ENCODE data around the gene ZMYND15. TPM values are rescaled to one million over a fixed set of nuclear protein-coding genes. Genes with fewer than 3 reads are reported as not detected.

The ZMYND15 gene, protein sequence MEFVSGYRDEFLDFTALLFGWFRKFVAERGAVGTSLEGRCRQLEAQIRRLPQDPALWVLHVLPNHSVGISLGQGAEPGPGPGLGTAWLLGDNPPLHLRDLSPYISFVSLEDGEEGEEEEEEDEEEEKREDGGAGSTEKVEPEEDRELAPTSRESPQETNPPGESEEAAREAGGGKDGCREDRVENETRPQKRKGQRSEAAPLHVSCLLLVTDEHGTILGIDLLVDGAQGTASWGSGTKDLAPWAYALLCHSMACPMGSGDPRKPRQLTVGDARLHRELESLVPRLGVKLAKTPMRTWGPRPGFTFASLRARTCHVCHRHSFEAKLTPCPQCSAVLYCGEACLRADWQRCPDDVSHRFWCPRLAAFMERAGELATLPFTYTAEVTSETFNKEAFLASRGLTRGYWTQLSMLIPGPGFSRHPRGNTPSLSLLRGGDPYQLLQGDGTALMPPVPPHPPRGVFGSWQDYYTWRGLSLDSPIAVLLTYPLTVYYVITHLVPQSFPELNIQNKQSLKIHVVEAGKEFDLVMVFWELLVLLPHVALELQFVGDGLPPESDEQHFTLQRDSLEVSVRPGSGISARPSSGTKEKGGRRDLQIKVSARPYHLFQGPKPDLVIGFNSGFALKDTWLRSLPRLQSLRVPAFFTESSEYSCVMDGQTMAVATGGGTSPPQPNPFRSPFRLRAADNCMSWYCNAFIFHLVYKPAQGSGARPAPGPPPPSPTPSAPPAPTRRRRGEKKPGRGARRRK
- total RNA-seq = not detected in 2 replicates

DNA sequence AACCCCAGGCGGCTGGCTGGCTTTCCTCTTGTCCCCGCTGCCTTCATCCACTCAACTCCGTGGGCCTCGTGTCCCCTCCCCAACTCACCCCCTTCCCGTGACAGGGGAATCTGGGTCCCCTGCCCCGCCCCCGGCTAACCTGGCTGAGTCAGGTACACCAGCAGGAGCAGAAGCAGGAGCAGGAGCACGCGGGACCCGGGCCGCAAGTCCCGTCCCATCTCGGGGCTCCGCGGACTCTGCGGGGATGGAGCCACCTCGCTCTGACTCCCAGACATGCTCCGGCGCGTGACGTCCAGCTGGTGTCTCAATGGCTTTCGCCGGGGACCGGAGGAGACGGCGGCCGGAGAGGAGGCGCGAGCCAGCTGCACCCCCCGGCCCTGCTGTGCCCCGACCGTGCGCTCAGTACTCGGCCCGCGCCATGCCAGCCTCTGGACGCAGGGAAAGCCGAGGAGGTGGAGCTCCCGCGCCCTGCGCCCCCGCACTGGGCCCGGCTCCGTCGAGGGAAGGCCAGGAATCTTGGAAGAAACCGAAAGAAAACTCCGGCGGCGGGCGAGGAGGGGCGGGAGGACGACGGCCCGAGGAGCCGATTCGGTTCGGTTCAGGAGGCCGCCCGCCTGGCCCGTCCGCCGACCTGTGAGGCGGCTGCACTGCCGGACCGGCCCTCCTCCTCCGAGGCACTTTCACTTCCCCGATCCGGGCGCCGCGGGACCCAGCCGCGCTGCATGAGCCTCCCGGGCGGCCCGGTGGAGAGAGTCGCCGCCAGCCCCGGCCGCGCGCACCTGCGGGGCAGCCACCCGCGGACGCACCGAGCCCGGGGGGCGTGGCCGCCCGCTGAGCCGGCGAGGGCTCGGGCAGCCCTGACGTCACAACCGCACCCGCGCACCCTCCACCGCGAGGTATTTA, at the start of gene ZMYND15, which contains the start of gene CXCL16:
TSS of gene ZMYND15 (plus strand) at position 712 of the 903 bp plus-strand sequence. CDS start 716 bp downstream, outside the sequence.
TSS of gene CXCL16 (minus strand) at position 807 of the 903 bp plus-strand sequence. CDS start at position 218, 589 bp downstream.

DNA sequence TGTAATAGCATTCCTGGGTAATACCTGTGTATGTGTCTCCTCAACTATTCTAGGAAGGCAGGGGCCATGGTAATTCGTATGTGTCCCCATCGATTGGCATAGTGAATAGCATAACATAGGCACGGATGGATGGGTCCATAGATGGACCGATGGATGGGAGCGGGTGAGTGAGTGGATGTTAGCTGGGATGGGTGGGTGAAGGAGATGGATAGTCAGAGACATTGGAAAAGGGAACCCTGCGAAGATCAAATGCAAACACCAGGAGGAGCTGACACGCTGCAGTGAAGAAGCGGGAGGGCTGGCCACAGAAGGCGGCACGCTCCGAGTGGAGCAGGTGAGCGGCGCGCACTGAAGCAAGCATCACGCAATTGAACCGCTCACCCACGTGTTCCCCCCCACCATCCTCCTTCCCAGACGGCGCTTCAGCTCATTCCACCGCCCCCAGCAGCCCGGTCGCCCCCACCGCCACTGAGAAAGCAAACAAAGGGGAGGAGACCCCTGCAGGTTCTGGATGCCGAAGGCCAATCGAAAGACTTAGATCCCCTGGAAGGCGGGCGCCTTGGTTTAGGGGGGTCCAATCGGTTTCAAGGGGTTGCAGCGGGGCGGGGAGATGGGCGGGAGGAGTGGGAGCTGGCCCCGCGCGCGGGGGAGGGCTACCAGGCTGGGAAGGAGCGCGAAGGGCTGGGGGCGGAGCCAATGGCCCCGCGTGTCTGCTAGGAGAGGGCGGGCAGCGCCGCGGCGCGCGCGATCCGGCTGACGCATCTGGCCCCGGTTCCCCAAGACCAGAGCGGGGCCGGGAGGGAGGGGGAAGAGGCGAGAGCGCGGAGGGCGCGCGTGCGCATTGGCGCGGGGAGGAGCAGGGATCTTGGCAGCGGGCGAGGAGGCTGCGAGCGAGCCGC, 29.6 kb upstream of the ZMYND15 start, which contains the start of gene ARRB2:
TSS of gene ARRB2 (plus strand) at position 839 of the 899 bp plus-strand sequence. CDS start 90 bp downstream, outside the sequence.

DNA sequence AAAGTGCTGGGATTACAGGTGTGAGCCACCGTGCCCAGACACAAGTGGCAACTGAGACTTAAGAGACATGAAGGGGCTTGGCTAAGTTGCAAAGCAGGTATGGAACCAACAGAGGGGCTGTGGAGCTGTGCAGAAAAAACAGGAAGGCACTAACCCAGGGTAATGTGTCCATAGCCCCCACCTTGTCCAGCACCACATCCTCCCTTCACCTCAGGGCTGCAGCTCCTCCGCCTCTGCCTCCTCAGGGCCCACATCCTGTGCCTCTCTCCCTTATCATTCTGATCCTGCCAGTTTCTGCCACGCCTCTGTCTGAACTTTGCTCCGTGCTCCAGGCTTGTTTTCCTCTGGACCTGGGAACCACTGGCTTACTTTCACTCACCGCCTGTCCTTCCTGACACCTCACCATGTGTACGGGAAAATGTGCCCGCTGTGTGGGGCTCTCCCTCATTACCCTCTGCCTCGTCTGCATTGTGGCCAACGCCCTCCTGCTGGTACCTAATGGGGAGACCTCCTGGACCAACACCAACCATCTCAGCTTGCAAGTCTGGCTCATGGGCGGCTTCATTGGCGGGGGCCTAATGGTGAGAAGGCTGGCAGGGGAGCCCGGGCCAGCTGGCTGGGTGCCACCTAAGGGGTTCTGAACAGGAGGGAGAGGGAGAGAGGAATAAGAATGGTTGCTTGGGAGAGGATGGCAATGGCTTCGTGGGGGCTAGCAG, 32.0 kb downstream of the ZMYND15 start, which contains the start of gene TM4SF5:
TSS of gene TM4SF5 (plus strand) at position 368 of the 716 bp plus-strand sequence. CDS start at position 405, 37 bp downstream.

DNA sequence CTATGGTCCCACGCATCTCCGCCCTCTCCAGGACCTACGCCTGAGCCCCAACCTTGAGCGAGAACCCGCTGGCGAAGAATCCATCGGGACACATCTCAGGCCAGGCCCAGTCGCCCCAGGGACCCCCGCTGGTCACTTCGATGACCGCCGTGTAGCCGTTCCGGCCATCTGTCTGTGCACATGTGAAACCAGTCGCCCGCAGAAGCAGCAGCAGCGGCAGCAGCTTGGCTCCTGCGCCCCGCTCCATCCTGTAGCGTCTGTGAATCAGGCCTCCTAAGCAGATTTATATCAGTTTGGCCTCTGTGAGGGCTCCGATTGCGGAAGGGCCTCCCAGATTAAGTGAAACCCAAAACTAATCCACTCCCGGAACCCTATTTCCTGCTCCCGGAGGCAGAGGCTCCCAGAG, 46.5 kb downstream of the ZMYND15 start, which contains the start of gene VMO1:
TSS of gene VMO1 (minus strand) at position 259 of the 406 bp plus-strand sequence. CDS start at position 247, 12 bp downstream.

DNA sequence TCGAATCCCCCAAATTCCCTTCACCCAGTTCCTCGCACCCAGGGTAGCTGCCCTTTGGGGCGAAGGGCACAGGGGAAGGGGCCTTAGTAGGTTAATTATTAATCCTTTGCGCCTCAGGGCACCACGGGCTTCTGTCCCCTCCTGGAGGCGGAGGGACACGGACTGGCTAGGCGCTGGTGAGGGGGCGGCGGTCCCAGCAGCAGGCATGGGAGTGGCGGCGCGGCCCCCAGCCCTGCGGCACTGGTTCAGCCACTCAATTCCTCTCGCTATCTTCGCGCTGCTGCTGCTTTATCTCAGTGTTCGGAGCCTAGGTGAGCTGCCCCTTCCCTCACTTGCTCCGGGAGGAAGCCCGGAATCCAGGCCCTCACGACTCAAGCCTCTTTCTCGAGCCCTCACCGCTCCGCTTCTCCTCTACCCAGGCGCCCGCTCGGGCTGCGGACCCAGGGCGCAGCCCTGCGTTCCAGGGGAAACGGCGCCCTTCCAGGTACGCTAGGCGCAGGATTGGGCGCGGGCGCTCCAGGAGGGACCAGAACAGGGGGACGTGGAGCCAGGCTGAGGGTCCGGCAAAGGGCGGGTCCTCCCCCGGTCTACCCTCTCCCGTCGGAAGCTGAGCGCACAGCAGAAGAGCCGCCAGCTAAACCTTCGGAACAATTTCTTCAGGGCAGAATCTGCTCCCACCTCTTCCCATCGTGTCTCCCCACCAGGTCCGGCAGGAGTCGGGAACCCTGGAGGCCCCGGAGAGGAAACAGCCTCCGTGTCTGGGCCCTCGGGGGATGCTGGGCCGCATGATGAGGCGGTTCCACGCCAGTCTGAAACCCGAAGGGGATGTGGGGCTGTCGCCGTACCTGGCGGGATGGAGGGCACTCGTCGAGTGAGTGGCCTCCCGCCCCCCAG, 49.4 kb downstream of the ZMYND15 start, which contains the start of gene GLTPD2:
TSS of gene GLTPD2 (plus strand) at position 158 of the 894 bp plus-strand sequence. CDS start at position 206, 48 bp downstream.

Other genes with a start within 250 kb of the ZMYND15 start
- gene SPNS2, start 241.0 kb upstream of the ZMYND15 start, total RNA-seq = 0.15 TPM in 1 of 2 replicates, not detected in the other
- gene MYBBP1A, start 184.4 kb upstream of the ZMYND15 start, total RNA-seq = 66.6 and 68.1 TPM in 2 replicates
- not detected in 2 replicates for gene GGT6, start 179.3 kb upstream of the ZMYND15 start, total RNA-seq
- 0.15 TPM in 1 of 2 replicates, not detected in the other for gene SMTNL2, start 155.3 kb upstream of the ZMYND15 start, total RNA-seq
- not detected in 2 replicates for gene ALOX15, start 98.2 kb upstream of the ZMYND15 start, total RNA-seq
- 25.7 and 35.5 TPM in 2 replicates for gene PELP1, start 35.7 kb upstream of the ZMYND15 start, total RNA-seq
- gene ARRB2, start 29.2 kb upstream of the ZMYND15 start, total RNA-seq = 8.6 and 12.9 TPM in 2 replicates
- 19.8 and 23.9 TPM in 2 replicates for gene MED11, start 8.4 kb upstream of the ZMYND15 start, total RNA-seq
- gene CXCL16, start 95 bp downstream of the ZMYND15 start, total RNA-seq = 0.34 and 0.59 TPM in 2 replicates
- gene TM4SF5, start 32.1 kb downstream of the ZMYND15 start, total RNA-seq = not detected in 2 replicates
- 0.50 TPM in 1 of 2 replicates, not detected in the other for gene VMO1, start 46.5 kb downstream of the ZMYND15 start, total RNA-seq
- gene GLTPD2, start 49.1 kb downstream of the ZMYND15 start, total RNA-seq = not detected in 2 replicates
- gene PSMB6, start 56.3 kb downstream of the ZMYND15 start, total RNA-seq = 280 and 286 TPM in 2 replicates
- gene PLD2, start 67.3 kb downstream of the ZMYND15 start, total RNA-seq = 12.1 and 14.3 TPM in 2 replicates
- 13.8 and 14.5 TPM in 2 replicates for gene MINK1, start 93.5 kb downstream of the ZMYND15 start, total RNA-seq
- 2.5 and 4.0 TPM in 2 replicates for gene C17orf107, start 159.7 kb downstream of the ZMYND15 start, total RNA-seq
- 0.74 and 1.2 TPM in 2 replicates for gene CHRNE, start 163.3 kb downstream of the ZMYND15 start, total RNA-seq
- gene GP1BA, start 192.4 kb downstream of the ZMYND15 start, total RNA-seq = not detected in 2 replicates
- gene SLC25A11, start 200.2 kb downstream of the ZMYND15 start, total RNA-seq = 66.7 and 77.0 TPM in 2 replicates
- 50.3 and 53.8 TPM in 2 replicates for gene RNF167, start 200.4 kb downstream of the ZMYND15 start, total RNA-seq
- gene PFN1, start 208.7 kb downstream of the ZMYND15 start, total RNA-seq = 2,381 and 2,852 TPM in 2 replicates
- 0.74 and 1.8 TPM in 2 replicates for gene ENO3, start 211.3 kb downstream of the ZMYND15 start, total RNA-seq
- 59.6 and 59.9 TPM in 2 replicates for gene SPAG7, start 228.0 kb downstream of the ZMYND15 start, total RNA-seq
- 18.7 and 20.3 TPM in 2 replicates for gene CAMTA2, start 247.8 kb downstream of the ZMYND15 start, total RNA-seq

Measured in bronchus fibroblast of lung (primary cell).